WTC11 (cell line): Measurements from ENCODE around the gene CYP2A6.
"Not testable (repeated sequence)": the region's sequence is repeated elsewhere in the genome, so short reads cannot be mapped to it uniquely, and the experiment has no call there.

Experiments used
- CTCF ChIP-seq: fragments of 200-600 bp; IDR thresholded peaks from 2 replicates; pipeline ENCODE4 v1.8.0; 2022; ENCODE audit warnings: antibody characterized with exemption
- JUN ChIP-seq: sonication (generic); formaldehyde crosslinking; IDR thresholded peaks from 2 replicates; pipeline ENCODE4 v1.8.0; 2023; ENCODE audit warnings: mild to moderate bottlenecking, missing genetic modification reagents
- MLX ChIP-seq: sonication (generic); formaldehyde crosslinking; IDR thresholded peaks from 2 replicates; pipeline ENCODE4 v1.8.1; 2023; ENCODE audit warnings: mild to moderate bottlenecking, missing genetic modification reagents, moderate library complexity

GRCh38 chr19:40884187-40884931 lies 34.1 kb upstream of the CYP2A6 start:
- TF ChIP-seq CTCF; MLX (CRISPR knock-in tag); JUN (CRISPR knock-in tag): not testable (repeated sequence)
